ENCODE measurements around the gene EEFSEC.
A peak's percentile ranks its signal among the peaks of the same experiment; 100 is the strongest.
"Not testable (repeated sequence)": the region's sequence is repeated elsewhere in the genome, so short reads cannot be mapped to it uniquely, and the experiment has no call there.

EEFSEC gene

DNA sequence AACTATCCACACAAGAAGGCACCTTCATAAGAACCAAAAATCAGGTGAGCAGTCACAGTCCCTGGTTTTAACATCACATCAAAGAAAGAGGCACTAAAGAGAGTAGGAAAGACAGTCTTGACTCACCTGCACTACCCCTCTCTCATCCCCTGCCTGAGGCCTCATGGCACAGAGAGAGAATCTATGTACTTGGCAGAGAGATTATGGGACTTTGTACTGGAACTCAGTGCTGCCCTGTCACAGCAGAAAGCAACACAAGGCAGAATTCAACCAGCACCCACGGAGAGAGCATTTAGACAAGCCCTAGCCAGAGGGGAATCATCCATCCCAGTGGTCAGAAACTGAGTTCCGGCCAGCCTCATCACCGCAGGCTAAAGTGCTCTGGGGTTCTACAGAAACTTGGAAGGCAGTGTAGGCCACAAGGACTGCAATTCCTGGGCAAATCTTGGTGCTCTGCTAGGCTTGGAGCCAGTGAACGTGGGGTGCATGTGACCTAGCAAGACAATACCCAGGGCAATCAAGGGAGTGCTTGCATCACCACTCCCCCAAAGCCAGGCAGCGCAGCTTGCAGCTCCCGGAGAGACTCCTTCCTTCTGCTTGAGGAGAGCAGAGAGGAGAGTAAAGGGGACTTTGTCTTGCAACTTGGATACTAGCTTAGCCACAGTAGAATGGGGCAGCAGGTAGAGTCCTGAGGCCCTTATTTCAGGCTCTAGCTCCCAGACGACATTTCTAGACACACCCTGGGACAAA is 21.2 kb upstream of the EEFSEC start:
- no peaks in the 10 kb centered on the region for H3K9me3 ChIP-seq (ENCODE audit: control insufficient read depth, low read depth, low read length)
- H3K27me3 ChIP-seq (ENCODE audit: control insufficient read depth, insufficient read depth, low read length) = no peaks in the 10 kb centered on the region
- H3K9ac ChIP-seq (ENCODE audit: low read length) = no peak overlapping the region
- no peaks in the 10 kb centered on the region for H3K4me1 ChIP-seq (ENCODE audit: control insufficient read depth, low read depth, low read length)
- no peak overlapping the region for H3K4me3 ChIP-seq (ENCODE audit: low read length)
- H3K27ac ChIP-seq (ENCODE audit: low read length) = no peak overlapping the region
- H3K36me3 ChIP-seq (ENCODE audit: control insufficient read depth, low read depth, low read length) = no peaks in the 10 kb centered on the region

DNA sequence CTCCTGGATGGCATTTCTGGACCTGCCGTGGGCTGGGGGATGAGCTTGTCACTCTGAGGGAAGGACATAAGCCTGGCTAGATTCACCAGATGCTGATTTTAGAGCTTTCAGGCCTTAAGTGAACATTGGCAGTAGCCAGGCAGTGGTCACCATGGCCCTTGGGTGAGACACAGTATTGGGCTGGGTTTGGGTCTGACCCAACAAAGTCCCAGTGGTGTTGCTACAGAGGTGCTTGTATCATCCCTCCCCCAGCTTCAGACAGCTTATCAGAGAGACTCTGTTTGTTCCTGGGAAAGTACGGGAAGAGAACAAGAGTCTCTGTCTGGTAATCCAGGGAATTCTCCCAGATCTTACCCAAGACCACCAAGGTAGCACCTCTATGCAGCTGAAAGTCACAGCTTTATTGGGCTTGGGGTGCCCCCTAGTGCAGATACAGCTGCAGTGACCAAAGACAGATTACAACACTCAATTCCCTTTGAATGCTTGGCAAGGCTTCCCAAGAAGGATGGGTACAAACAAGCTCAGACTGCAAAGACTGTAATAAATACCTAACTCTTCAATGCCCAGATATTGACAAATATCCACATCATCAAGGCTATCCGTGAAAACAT is 19.9 kb upstream of the EEFSEC start:
- Histone ChIP-seq H3K9ac (ENCODE audit: low read length) (no peak overlapping the region), H3K27me3 (ENCODE audit: control insufficient read depth, insufficient read depth, low read length) (no peaks in the 10 kb centered on the region), H3K9me3 (ENCODE audit: control insufficient read depth, low read depth, low read length) (no peaks in the 10 kb centered on the region), H3K4me3 (ENCODE audit: low read length) (no peak overlapping the region), H3K4me1 (ENCODE audit: control insufficient read depth, low read depth, low read length) (no peaks in the 10 kb centered on the region), H3K36me3 (ENCODE audit: control insufficient read depth, low read depth, low read length) (no peaks in the 10 kb centered on the region), H3K27ac (ENCODE audit: low read length) (no peak overlapping the region)

DNA sequence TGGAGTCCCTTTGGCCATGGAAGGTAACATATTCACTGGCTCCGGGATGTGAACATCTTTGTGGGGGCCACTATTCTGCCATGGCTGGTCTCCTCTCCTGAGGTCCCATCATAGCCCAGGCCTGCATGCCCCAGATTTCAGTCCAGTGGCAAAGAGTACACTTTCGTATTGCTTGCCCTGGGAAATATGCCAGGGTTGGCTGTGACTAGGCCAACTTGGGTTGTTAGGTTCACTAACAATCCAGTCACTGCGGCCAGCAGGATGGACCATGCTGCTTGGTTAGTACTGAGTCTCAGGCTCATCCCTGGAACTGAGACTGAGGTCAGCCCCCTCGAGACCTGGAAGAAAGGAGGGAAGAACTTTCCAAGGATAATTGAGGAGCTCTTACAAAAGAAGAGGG is 9.8 kb upstream of the EEFSEC start:
- no peak overlapping the region for H3K27ac ChIP-seq (ENCODE audit: low read length)
- no peak overlapping the region for H3K4me3 ChIP-seq (ENCODE audit: low read length)
- H3K4me1 ChIP-seq (ENCODE audit: control insufficient read depth, low read depth, low read length) = no peaks in the 10 kb centered on the region
- H3K9me3 ChIP-seq (ENCODE audit: control insufficient read depth, low read depth, low read length) = no peaks in the 10 kb centered on the region
- no peak overlapping the region for H3K9ac ChIP-seq (ENCODE audit: low read length)
- no peaks in the 10 kb centered on the region for H3K36me3 ChIP-seq (ENCODE audit: control insufficient read depth, low read depth, low read length)
- peaks cover 7% of the 10 kb centered on the region for H3K27me3 ChIP-seq (ENCODE audit: control insufficient read depth, insufficient read depth, low read length)

DNA sequence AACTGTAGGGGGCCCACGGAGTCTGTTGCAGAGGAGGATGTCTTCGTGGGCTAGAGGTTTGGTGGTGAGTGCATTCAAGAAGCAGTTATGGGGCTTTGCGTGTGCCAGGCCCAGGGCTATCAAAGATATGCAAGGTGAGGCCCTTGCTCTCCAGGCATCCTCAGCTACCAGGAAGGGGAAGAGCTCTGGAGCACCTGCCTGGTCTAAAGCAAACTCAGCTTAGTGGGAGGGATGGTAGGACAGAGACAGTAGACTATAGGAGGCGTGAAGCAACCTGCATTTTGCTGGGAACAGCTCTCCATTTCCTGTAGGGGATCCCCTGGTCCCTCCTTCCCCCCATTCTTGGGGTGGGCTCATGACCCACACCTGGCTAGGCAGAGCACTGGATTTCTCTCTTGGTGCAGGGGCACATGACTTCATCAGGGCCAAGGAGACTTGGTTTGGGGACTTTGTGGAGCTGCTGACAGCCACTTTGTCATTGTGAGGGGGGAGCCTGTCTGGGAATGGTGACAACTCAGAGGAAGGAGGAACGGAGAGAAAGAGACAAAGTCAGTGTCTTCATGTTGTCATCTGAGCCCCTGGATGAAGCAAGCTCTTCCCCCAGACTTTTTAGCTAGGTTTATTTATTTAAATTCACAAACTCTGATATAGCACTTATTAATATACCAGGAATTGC is 8.6 kb upstream of the EEFSEC start:
- Histone ChIP-seq H3K27ac (ENCODE audit: low read length) (no peak overlapping the region), H3K4me3 (ENCODE audit: low read length) (no peak overlapping the region), H3K9ac (ENCODE audit: low read length) (no peak overlapping the region), H3K27me3 (ENCODE audit: control insufficient read depth, insufficient read depth, low read length) (peaks cover under 1% of the 10 kb centered on the region), H3K36me3 (ENCODE audit: control insufficient read depth, low read depth, low read length) (no peaks in the 10 kb centered on the region), H3K9me3 (ENCODE audit: control insufficient read depth, low read depth, low read length) (no peaks in the 10 kb centered on the region), H3K4me1 (ENCODE audit: control insufficient read depth, low read depth, low read length) (no peaks in the 10 kb centered on the region)

DNA sequence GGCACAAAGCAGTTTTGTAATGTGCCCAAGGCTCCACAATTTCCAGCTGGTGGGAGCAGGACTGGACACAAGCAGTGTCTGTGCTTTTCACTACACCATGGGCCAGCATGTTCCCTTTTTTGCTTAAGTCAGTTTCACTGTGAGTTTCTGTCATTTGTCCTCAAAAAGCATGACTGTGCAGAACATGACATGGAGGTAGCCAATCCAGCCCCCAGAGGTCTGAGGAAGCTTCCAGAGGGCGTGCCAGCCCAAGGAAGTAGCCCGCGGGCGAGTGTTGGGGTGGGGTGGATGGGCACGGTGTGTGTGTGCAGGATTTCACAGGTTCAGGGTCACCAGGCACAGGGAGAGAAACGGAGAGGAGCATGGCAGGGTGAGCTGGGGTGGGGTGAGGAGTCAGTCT is 8.0 kb upstream of the EEFSEC start:
- no peaks in the 10 kb centered on the region for H3K27me3 ChIP-seq (ENCODE audit: control insufficient read depth, insufficient read depth, low read length)
- H3K36me3 ChIP-seq (ENCODE audit: control insufficient read depth, low read depth, low read length) = no peaks in the 10 kb centered on the region
- H3K27ac ChIP-seq (ENCODE audit: low read length) = no peak overlapping the region
- H3K9me3 ChIP-seq (ENCODE audit: control insufficient read depth, low read depth, low read length) = no peaks in the 10 kb centered on the region
- H3K4me1 ChIP-seq (ENCODE audit: control insufficient read depth, low read depth, low read length) = no peaks in the 10 kb centered on the region
- H3K9ac ChIP-seq (ENCODE audit: low read length) = no peak overlapping the region
- H3K4me3 ChIP-seq (ENCODE audit: low read length) = no peak overlapping the region

DNA sequence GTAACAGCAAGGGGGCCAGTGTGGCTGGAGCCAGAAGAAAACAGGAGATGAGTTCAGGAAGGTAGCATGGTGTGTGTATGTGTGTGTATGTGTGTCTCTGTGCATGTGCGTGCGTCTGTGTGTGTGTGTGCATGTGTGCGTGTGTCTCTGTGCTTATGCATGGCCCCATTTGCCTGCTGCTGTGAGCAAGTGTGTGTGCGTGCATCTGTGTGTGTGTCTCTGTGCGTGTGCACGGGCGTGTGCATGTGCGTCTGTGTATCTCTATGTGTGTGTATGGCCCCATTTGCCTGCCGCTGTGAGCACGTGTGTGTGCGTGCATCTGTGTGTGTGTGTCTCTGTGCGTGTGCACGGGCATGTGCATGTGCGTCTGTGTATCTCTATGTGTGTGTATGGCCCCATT is 7.1 kb upstream of the EEFSEC start:
- H3K27ac ChIP-seq (ENCODE audit: low read length) = no peak overlapping the region

DNA sequence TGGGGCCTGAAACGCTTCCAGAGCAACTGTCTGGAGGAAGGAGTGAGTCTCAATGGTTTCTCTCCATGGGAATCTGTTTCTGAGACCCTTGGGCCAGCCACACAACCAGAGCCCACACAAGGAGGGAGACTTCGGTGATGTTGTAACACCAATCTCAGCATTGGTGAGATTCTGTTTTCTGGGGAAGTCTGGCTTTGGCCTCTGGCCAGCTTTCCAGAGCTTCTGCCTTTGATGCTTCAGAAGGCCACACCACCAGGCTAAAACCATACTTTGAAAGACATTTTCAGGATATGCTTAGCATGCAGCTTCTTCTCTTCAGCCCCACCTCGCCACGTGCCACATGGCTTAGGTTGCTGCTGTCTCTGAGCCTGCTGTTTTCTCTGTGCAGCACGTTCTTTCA is 3.6 kb upstream of the EEFSEC start:
- H3K4me1 ChIP-seq (ENCODE audit: control insufficient read depth, low read depth, low read length) = peaks cover 3% of the 10 kb centered on the region

More for the DNA sequence above, 7.1 kb upstream of the EEFSEC start:
- no peak overlapping the region for H3K4me3 ChIP-seq (ENCODE audit: low read length)
- H3K36me3 ChIP-seq (ENCODE audit: control insufficient read depth, low read depth, low read length) = no peaks in the 10 kb centered on the region
- no peaks in the 10 kb centered on the region for H3K4me1 ChIP-seq (ENCODE audit: control insufficient read depth, low read depth, low read length)
- H3K27me3 ChIP-seq (ENCODE audit: control insufficient read depth, insufficient read depth, low read length) = no peaks in the 10 kb centered on the region
- H3K9me3 ChIP-seq (ENCODE audit: control insufficient read depth, low read depth, low read length) = no peaks in the 10 kb centered on the region
- H3K9ac ChIP-seq (ENCODE audit: low read length) = no peak overlapping the region

DNA sequence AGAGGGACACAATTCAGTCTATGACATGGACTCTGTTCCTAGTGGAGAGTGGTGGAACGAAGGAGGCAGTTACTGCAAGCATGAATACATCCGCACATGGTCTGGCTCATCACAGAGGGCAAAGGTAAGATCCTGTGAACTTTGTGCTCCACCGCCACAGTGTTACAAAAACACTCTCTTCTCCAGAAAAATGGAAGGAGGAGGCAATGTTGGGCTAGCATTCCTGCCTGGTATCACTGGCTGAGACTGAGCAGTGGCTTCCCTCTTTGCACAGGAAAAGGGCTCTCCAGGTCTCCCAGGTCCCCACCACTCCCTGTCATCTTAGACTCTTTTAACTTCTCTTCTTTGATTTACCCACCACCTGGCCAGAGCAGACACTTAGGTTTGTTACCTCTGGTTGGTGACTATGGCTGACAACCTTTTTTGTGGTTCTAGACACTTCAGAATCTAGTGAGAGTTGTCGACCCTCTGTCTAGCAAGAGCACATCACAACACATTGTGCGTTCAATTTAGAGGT is 1.5 kb upstream of the EEFSEC start:
- Histone ChIP-seq H3K36me3 (ENCODE audit: control insufficient read depth, low read depth, low read length) (no peaks in the 10 kb centered on the region), H3K27me3 (ENCODE audit: control insufficient read depth, insufficient read depth, low read length) (peaks cover 10% of the 10 kb centered on the region), H3K9ac (ENCODE audit: low read length) (no peak overlapping the region), H3K4me3 (ENCODE audit: low read length) (no peak overlapping the region), H3K27ac (ENCODE audit: low read length) (no peak overlapping the region), H3K4me1 (ENCODE audit: control insufficient read depth, low read depth, low read length) (peaks cover 3% of the 10 kb centered on the region), H3K9me3 (ENCODE audit: control insufficient read depth, low read depth, low read length) (no peaks in the 10 kb centered on the region)

More for the DNA sequence above, 3.6 kb upstream of the EEFSEC start:
- Histone ChIP-seq H3K9ac (ENCODE audit: low read length) (no peak overlapping the region), H3K27ac (ENCODE audit: low read length) (no peak overlapping the region), H3K4me3 (ENCODE audit: low read length) (no peak overlapping the region), H3K9me3 (ENCODE audit: control insufficient read depth, low read depth, low read length) (no peaks in the 10 kb centered on the region), H3K27me3 (ENCODE audit: control insufficient read depth, insufficient read depth, low read length) (peaks cover 10% of the 10 kb centered on the region), H3K36me3 (ENCODE audit: control insufficient read depth, low read depth, low read length) (no peaks in the 10 kb centered on the region)

DNA sequence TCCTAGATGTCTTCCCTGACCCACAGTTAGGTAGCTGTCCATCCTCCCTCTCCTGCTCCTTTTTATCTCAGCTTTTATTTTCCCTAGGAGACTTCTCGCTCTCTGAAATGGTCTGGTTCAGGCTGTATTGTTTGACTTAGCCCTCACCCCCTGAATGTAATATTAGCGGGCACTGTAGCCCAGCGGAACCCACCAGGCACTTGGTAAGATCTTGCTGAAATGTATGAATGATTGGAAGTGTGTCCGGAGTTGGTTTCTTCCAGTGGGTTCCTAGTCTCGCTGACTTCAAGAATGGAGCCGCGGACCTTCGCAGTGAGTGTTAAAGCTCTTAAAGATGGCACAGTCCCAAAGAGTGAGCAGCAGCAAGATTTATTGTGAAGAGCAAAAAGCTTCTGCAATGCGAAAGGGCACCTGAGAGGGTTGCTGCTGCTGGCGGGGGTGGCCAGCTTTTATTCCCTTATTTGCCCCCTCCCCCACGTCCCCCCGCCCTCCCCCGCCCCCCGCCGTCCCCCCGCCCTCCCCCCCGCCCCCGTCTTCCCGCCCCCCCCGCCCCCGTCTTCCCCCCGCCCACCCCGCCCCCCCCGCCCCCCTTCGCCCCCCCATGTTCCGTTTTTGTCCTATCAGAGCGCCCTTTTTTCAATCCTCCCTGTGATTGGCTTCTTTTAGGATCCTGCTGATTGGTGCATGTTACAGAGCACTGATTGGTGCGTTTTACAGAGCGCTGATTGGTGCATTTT is 694 bp upstream of the EEFSEC start:
- Histone ChIP-seq H3K27ac (ENCODE audit: low read length) (no peak overlapping the region), H3K36me3 (ENCODE audit: control insufficient read depth, low read depth, low read length) (no peaks in the 10 kb centered on the region), H3K9me3 (ENCODE audit: control insufficient read depth, low read depth, low read length) (no peaks in the 10 kb centered on the region), H3K4me3 (ENCODE audit: low read length) (peak overlapping the region; percentile 78), H3K4me1 (ENCODE audit: control insufficient read depth, low read depth, low read length) (peaks cover 3% of the 10 kb centered on the region), H3K27me3 (ENCODE audit: control insufficient read depth, insufficient read depth, low read length) (peaks cover 10% of the 10 kb centered on the region), H3K9ac (ENCODE audit: low read length) (peak overlapping the region; percentile 54)

DNA sequence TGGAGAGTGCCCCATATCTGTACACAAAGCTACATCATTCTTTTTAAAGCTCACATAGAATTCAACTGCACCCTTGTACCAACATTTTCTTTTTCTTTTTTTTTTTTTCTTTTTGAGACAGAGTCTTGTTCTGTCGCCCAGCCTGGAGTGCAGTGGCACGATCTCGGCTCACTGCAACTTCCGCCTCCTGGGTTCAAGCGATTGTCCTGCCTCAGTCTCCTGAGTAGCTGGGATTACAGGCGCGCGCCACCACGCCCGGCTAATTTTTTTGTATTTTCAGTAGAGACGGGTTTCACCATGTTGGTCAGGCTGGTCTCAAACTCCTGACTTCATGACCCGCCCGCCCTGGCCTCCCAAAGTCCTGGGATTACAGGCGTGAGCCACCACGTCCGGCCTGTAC is 1.1 kb downstream of the EEFSEC start:
- H3K4me1 ChIP-seq (ENCODE audit: control insufficient read depth, low read depth, low read length); H3K27ac ChIP-seq (ENCODE audit: low read length): not testable (repeated sequence)
- peak overlapping the region; percentile 54 for H3K9ac ChIP-seq (ENCODE audit: low read length)

DNA sequence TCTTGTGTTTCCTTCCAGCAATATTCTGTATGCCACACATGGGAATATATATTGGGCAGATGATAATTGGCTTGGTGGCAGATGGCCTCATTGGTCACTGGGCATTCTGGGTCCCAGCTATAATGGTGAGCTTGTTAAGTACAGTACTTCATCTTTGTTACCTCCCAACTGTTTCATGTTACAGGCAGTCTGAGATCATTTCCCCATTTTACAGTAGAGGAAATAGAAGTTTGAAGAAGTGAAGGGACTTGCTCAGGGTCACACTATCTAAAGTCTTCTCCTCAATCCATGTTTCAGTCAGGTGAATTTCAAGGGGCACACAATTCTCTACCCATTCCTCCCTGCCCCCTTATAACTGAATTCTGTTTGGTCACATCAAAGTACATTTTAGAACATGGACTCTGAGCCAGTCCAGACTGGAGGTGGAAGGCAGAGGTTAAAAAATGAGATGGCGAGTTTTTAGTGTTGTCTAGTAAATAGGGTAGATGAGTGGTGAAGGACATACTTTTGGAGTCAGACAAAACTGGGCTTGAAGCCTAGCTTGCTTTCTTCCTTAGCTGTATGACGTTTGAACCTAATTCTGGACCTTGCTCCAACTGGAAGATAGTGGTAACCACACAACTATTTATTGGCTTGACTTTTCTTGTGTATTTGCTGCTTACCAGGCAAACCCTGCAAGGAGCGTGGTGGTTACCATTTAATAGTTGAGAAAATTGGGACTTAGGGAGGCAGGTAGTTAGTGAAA is 2.5 kb downstream of the EEFSEC start:
- Histone ChIP-seq H3K9me3 (ENCODE audit: control insufficient read depth, low read depth, low read length) (no peaks in the 10 kb centered on the region), H3K27me3 (ENCODE audit: control insufficient read depth, insufficient read depth, low read length) (peaks cover 10% of the 10 kb centered on the region), H3K36me3 (ENCODE audit: control insufficient read depth, low read depth, low read length) (no peaks in the 10 kb centered on the region), H3K4me3 (ENCODE audit: low read length) (no peak overlapping the region), H3K27ac (ENCODE audit: low read length) (no peak overlapping the region), H3K9ac (ENCODE audit: low read length) (no peak overlapping the region), H3K4me1 (ENCODE audit: control insufficient read depth, low read depth, low read length) (peaks cover 3% of the 10 kb centered on the region)

More for the DNA sequence above, 1.1 kb downstream of the EEFSEC start:
- H3K9me3 ChIP-seq (ENCODE audit: control insufficient read depth, low read depth, low read length); H3K36me3 ChIP-seq (ENCODE audit: control insufficient read depth, low read depth, low read length): not testable (repeated sequence)
- peak overlapping the region; percentile 78 for H3K4me3 ChIP-seq (ENCODE audit: low read length)
- peaks cover 10% of the 10 kb centered on the region for H3K27me3 ChIP-seq (ENCODE audit: control insufficient read depth, insufficient read depth, low read length)

Measured in iPS-18a (cell line).